Motor neuron (in vitro differentiated cells): ENCODE data around the gene PLP2. TPM values are rescaled to one million over a fixed set of nuclear protein-coding genes. Genes with fewer than 3 reads are reported as not detected.
A peak's percentile ranks its signal among the peaks of the same experiment; 100 is the strongest.

Experiments used
- ATAC-seq, 8 experiments: fragments of 200-7000 bp; cut with Tn5 transposase; replicated peaks in 6 of 8; 2 replicates each; pipeline ENCODE4 v1.8.0; 2021; ENCODE audit warnings: mild to moderate bottlenecking in 8 of 8, moderate library complexity in 8 of 8
- H3K27ac ChIP-seq, 2 donors: fragments of 250-450 bp; sonication (Bioruptor Pico); 2 replicates each; pipeline ENCODE4 v1.9.0; 2021; ENCODE audit warnings: antibody characterized with exemption in 2 of 2, mild to moderate bottlenecking in 2 of 2, moderate library complexity in 1 of 2
- H3K4me1 ChIP-seq, 2 donors: fragments of 250-450 bp; sonication (Bioruptor Pico); replicated peaks in 1 of 2; 2 replicates each; pipeline ENCODE4 v1.6.1; 2021; ENCODE audit warnings: antibody characterized with exemption in 2 of 2, mild to moderate bottlenecking in 2 of 2, moderate library complexity in 1 of 2
- H3K4me3 ChIP-seq, 5 donors: fragments of 250-450 bp; sonication (Bioruptor Pico); 2 replicates each; pipeline ENCODE4 v1.9.0; 2021; ENCODE audit warnings: antibody characterized with exemption in 5 of 5, mild to moderate bottlenecking in 5 of 5, moderate library complexity in 4 of 5
- WGBS, 10 experiments: fragments of 450-650 bp; shearing (Covaris generic); methylation state at CpG; one replicate each; pipeline ENCODE4 v1.0.0; 2022; 5-methylcytosine and 5-hydroxymethylcytosine counted together
- in situ Hi-C, 9 experiments: fragments of 400-800 bp; cut with MboI; loops; one replicate each; pipeline ENCODE4 v1.15.0; 2021; ENCODE audit warnings: low sequenced_read_pairs in 9 of 9, low pct_unique_long_range_greater_than_20kb in 2 of 9; ENCODE audit not compliant: unreplicated experiment in 9 of 9
- total RNA-seq, 8 experiments: library from RNA; unstranded; fragments of 300-600 nt; gene quantifications; 2 replicates each; pipeline versions ENCODE4 v1.2.3 to v1.2.4, GENCODE V29; 2022

Gene PLP2
- total RNA-seq, 8 experiments from 2014 or later: 1.2 to 21.9 (median 6.0) TPM

DNA sequence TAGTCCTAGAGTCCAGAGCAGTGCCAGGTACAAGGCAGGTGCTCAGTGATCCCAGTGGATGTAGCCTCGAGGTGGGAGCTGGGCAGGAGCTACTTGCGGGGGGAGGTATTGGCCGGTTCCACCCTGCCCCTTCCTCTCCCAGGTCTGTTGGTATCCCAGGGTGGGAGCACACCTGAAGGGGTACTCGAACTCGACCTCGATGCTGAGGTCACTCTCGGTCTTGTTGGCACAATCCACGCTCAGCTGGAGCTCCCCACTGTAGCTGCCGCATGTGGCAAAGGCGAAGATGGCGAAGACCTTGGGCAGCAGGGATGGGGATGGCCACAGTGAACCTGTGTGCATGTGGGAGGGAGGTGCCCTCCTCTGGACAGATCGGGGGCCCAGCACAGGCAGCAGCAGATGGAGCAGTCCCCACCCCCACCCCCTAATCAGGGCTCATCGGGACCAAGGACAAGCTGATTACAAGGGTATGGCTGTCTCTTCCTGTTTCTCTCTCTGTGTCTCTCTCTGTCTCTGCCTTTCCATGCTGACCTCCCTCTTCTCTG is 25.9 kb downstream of the PLP2 start:
- 40% methylated on average over 1 of the region's 13 CpGs; no CpG with 5 or more reads in 9 of the 10 experiments for WGBS, 10 experiments
- in situ Hi-C loops: no loop called here
- Histone ChIP-seq H3K4me1 (peaks cover 4 to 5% of the 10 kb centered on the region in 2 donors), H3K27ac (no peak overlapping the region), H3K4me3 (no peak overlapping the region)
- ATAC-seq: no peak

DNA sequence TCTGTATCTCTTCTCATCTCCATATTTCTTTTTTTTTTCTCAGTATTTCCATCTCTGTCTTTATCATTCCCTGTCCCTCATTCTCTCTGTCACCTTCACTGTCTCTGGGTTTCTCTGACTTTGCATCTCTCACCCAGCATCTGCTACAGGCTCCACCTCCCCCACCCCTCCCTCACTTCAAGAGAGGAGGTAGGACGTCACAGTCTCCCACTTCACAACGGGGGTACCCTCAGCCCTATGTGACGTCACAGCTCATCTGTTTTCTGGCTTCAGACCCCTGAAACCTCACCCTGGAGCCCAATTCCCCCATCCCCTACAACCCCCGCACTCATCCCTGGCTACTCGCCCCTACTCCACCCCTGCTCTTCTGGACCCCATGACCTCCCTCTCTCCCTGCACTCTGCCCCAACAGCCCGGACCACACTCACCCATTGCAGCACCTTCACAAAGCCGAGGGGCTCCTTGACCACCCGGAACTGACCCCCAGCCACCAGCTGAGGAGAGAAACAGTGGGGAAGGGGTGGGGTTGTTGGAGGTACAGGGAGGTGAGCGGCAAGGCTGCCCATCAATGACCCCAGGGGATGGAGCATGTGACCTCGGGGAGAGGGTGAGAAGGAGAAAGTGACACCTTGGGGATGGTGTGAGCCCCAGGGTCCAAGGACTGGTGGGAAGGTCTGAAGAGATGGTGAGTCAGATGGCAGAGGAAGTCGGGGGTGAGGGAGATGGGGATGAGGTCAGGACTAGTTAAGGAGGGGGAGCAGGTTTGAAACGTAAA is 27.0 kb downstream of the PLP2 start:
- no peak overlapping the region for H3K27ac ChIP-seq
- H3K4me3 ChIP-seq: peak overlapping the region; percentile 55 to 79 (median 72)
- WGBS, 10 experiments: 0 to 20% (median 0%) methylated on average over 1 to 3 of the region's 12 CpGs; no CpG with 5 or more reads in 7 of the 10 experiments
- in situ Hi-C loops: no loop called here
- peaks cover 4 to 5% of the 10 kb centered on the region in 2 donors for H3K4me1 ChIP-seq
- ATAC-seq: peak in 4 of 8 experiments; percentile 13 to 18 (median 14)

GRCh38 chrX:49199315-49199595 is 27.6 kb downstream of the PLP2 start:
- ATAC-seq: no peak
- peak overlapping the region; percentile 55 to 79 (median 72) for H3K4me3 ChIP-seq
- H3K27ac ChIP-seq: peak overlapping the region; percentile 75 to 86
- in situ Hi-C loops: no loop called here
- WGBS, 10 experiments: no CpG with 5 or more reads among the region's 11 CpGs
- H3K4me1 ChIP-seq: peaks cover 4 to 5% of the 10 kb centered on the region in 2 donors

- Histone ChIP-seq H3K4me1 (peaks cover 4 to 5% of the 10 kb centered on the region in 2 donors), H3K4me3 (peak within 1 kb of the TSS; percentile 55 to 79 (median 72)), H3K27ac (peak within 1 kb of the TSS; percentile 76 to 86)
- peak; percentile 92 to 100 (median 94) for ATAC-seq
- in situ Hi-C loops: no loop called here
- WGBS, 10 experiments: 0 to 37% (median 16%) methylated on average over 1 to 4 of the region's 61 CpGs; no CpG with 5 or more reads in 5 of the 10 experiments
These were observed 28.4 kb downstream of the PLP2 start, which contains the start of gene SYP for GRCh38 chrX:49199906-49200771. TSS of gene SYP (minus strand) at chrX:49200193. CDS start at chrX:49200186, 7 bp downstream.

GRCh38 chrX:49202022-49202421 is 30.3 kb downstream of the PLP2 start:
- 58 to 100% (median 84%) methylated on average over 1 to 2 of the region's 2 CpGs; no CpG with 5 or more reads in 5 of the 10 experiments for WGBS, 10 experiments
- ATAC-seq: no peak
- in situ Hi-C loops: no loop called here
- Histone ChIP-seq H3K27ac (no peak overlapping the region), H3K4me3 (no peak overlapping the region), H3K4me1 (peaks cover 4 to 5% of the 10 kb centered on the region in 2 donors)

GRCh38 chrX:49203536-49203935 is 31.8 kb downstream of the PLP2 start:
- in situ Hi-C loops: no loop called here
- H3K4me1 ChIP-seq: peaks cover 4 to 5% of the 10 kb centered on the region in 2 donors
- no peak for ATAC-seq
- H3K4me3 ChIP-seq: no peak overlapping the region
- 15 to 100% (median 20%) methylated on average over 1 to 3 of the region's 3 CpGs; no CpG with 5 or more reads in 7 of the 10 experiments for WGBS, 10 experiments
- H3K27ac ChIP-seq: no peak overlapping the region

DNA sequence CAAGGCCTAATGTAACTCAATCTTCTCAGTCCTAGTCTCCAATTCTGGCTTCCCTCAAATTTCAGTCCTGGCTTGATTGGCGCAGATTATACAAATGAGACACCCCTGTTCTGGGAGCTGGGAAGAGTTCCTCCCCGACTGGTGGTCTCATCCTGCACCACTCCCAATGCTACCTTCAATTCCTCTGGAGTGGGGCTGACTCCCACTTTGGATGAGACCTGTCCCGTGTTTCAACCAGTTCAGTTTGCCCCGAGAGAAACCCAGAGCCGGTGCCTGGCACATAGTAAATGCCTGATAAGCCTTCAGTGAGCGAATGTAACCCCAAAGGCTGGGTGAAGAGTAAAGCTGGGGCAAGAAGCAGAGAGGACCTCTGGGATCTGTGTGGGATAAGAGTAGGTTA is 32.3 kb downstream of the PLP2 start:
- no peak for ATAC-seq
- in situ Hi-C loops: no loop called here
- H3K4me3 ChIP-seq: no peak overlapping the region
- H3K27ac ChIP-seq: no peak overlapping the region
- WGBS, 10 experiments: 68% methylated on average over 6 of the region's 6 CpGs; no CpG with 5 or more reads in 9 of the 10 experiments
- H3K4me1 ChIP-seq: peaks cover 4 to 5% of the 10 kb centered on the region in 2 donors

- in situ Hi-C loops: no loop called here
- Histone ChIP-seq H3K4me1 (peaks cover 4 to 5% of the 10 kb centered on the region in 2 donors), H3K27ac (no peak overlapping the region), H3K4me3 (no peak overlapping the region)
- WGBS, 10 experiments: no CpG with 5 or more reads among the region's 4 CpGs
- ATAC-seq: no peak
These were observed 33.0 kb downstream of the PLP2 start for GRCh38 chrX:49204709-49205108.

DNA sequence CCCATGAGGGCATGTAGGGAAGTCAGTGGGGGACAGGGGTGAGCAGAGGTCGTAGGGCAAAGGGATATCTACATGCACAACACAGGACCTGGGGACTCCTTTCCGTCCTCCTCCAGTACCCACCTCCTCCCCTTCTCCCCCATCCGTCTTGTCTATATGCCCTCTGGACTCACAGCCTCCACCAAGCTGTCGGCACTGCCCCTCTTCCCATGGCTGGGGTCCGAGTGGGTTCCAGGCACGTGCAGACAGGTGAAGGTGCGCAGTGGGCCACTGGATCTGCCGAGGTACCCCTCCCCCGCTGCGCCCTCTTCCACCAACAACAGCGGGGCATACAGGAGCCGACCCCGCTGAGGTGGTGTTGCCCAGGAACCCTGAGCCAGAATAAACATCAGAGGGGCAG is 33.7 kb downstream of the PLP2 start:
- H3K4me1 ChIP-seq: peaks cover 4% of the 10 kb centered on the region in 2 donors
- no peak overlapping the region for H3K27ac ChIP-seq
- in situ Hi-C loops: no loop called here
- no peak overlapping the region for H3K4me3 ChIP-seq
- ATAC-seq: no peak
- WGBS, 10 experiments: 55 to 100% methylated on average over 3 to 10 of the region's 13 CpGs; no CpG with 5 or more reads in 8 of the 10 experiments

DNA sequence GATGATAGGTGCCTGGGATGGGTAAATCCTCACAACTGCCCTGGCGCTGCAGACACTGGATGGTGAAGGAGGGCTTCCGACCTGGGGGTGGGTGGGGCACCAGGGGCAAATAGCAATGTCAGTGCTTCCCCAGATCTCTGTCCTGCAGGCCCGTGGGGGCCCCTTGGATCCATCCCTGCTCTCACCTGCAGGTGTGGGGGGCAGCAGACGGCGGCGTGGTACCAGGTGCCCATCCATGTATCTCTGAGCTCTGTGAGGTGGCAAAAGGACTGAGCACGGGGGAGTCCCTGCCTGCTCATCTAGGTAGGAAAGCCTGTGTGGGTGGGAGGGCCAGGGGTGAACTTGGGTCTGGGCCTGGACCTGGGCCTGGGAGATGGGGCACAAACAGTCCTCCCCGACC is 34.8 kb downstream of the PLP2 start:
- Histone ChIP-seq H3K27ac (no peak overlapping the region), H3K4me1 (no peaks in the 10 kb centered on the region), H3K4me3 (no peak overlapping the region)
- in situ Hi-C loops: no loop called here
- ATAC-seq: no peak
- no CpG with 5 or more reads among the region's 8 CpGs for WGBS, 10 experiments

GRCh38 chrX:49208399-49208798 is 36.7 kb downstream of the PLP2 start:
- no peak for ATAC-seq
- in situ Hi-C loops: no loop called here
- H3K4me1 ChIP-seq: no peaks in the 10 kb centered on the region
- H3K27ac ChIP-seq: no peak overlapping the region
- 0% methylated on average over 3 of the region's 5 CpGs; no CpG with 5 or more reads in 9 of the 10 experiments for WGBS, 10 experiments
- no peak overlapping the region for H3K4me3 ChIP-seq

DNA sequence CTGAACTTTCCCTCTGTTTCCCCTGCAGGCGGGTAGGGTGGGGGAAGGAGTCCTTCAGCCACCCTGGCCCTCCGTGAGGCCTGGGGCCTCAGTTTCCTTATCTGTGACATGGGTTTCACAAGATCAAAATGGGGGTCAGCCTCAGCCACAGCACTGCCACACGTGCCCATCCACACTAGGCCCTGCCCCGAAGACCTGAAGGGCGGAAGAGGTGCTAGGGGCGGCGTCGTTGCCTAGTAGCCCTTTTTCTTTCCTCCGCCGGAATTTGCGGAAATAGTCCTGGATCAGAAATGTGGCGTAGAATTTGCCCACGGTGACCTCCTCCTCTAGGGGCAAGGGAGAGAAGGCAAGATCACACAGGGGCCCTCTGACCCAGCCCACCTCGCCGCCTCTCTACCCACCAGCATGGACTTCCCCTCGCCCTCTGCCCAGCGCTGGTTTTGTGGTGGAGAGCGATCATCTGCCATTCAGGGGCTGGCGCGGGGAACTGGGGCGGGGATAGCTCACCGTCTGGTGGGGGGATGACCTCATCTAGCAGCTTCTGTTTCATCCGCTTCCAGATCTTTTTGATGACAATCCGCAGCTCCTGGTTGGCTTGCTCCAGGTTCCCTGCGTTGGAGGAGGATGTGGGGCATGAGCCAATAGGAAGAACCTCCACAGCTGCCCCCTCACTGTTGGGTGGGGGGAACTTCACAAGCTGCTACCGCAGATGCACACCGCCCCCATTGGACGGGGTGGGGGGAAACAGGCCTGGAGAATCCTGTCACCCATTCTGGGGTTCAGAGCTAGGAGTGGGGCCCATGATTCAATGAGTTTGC is 37.9 kb downstream of the PLP2 start:
- peak in 2 of 8 experiments; percentile 28 to 48 for ATAC-seq
- H3K4me1 ChIP-seq: no peaks in the 10 kb centered on the region
- H3K27ac ChIP-seq: no peak overlapping the region
- 82% methylated on average over 13 of the region's 28 CpGs; no CpG with 5 or more reads in 9 of the 10 experiments for WGBS, 10 experiments
- H3K4me3 ChIP-seq: no peak overlapping the region
- in situ Hi-C loops: no loop called here
